HG03060 (cell line): ENCODE data around the gene KIF15.

ENCODE experiments used
- ATAC-seq: cut with Tn5 transposase; IDR thresholded peaks from one replicate; pipeline ENCODE4 v1.9.1; 2021; ENCODE audit warnings: low read depth, moderate number of reproducible peaks; ENCODE audit not compliant: unreplicated experiment

Gene KIF15

DNA sequence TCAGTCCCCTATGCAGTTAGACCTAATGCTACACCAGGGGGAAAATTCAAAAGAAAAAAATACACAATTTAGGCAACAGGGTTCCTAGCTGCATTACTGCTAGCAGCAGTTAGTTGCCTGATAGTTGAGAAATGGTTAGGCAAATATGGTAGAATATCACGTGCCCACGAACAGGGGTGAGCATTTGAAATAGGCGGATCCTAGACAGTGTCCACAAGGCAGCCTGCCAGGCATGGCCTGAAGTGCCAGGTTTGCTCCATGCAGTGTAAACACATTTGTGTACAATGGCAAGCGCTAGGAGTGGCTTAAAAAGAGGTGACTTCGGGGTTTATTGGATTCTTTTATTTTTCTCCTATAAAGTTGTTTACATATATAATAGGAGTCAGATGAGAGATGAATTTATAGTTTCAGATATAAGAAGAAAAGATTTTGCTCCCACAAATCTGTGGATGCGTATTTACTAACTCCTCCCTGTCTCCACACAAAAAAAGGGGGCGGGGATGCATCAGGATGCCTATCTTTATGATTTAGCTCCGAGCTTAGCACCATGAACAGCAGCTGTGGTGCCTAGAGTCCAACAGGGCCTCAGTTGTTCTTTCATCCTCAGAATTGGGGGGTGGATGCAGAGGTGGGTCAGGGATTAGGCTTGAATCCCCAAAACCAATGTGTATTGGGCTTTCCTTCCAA, 108.9 kb downstream of the KIF15 start:
- ATAC-seq, result no peak

GRCh38 chr3:44874308-44874707, 112.7 kb downstream of the KIF15 start, which contains the start of gene TGM4:
TSS of gene TGM4 (plus strand) at chr3:44874608. CDS start at chr3:44874679, 71 bp downstream.
- ATAC-seq, result no peak

GRCh38 chr3:44875596-44875995, 114.0 kb downstream of the KIF15 start:
- no peak for ATAC-seq

DNA sequence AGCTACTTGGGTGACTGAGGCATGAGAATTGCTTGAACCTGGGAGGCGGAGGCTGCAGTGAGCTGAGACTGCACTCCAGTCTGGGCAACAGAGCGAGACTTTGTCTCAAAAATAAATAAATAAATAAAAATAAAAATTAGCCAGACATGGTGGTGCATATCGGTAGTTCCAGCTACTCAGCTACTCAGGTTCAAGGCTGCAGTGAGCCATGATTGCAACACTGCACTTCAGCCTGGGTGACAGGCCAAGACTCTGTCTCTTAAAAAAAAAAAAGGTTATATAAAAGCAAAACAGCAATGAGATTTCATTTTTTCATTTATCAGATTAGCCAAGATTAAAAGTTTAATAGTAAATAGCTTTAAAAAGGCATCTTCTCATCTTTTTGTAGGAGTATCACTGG, 115.7 kb downstream of the KIF15 start:
- no peak for ATAC-seq

DNA sequence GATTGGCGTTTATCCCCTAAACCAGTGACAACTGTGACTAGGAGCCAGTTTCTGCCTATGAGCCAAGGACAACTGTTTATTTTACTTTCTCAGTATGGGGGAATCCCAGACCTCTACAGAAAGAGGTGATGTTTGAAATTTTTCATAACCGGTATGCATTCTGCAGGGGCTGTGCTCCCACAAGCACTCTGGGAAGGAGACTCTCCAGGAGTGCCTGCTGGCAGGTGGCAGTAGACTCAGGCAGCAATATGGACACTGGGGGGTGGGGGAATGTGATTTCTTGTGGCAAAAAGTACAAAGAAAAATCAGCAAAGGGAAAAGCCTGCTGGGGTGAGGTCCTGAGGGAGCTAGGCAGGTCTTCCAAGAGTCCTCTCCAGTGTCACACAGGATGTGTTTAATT, 118.7 kb downstream of the KIF15 start:
- no peak for ATAC-seq

GRCh38 chr3:44883213-44883955, 121.8 kb downstream of the KIF15 start:
- ATAC-seq, result no peak

GRCh38 chr3:44883999-44884431, 122.4 kb downstream of the KIF15 start:
- ATAC-seq, result no peak

DNA sequence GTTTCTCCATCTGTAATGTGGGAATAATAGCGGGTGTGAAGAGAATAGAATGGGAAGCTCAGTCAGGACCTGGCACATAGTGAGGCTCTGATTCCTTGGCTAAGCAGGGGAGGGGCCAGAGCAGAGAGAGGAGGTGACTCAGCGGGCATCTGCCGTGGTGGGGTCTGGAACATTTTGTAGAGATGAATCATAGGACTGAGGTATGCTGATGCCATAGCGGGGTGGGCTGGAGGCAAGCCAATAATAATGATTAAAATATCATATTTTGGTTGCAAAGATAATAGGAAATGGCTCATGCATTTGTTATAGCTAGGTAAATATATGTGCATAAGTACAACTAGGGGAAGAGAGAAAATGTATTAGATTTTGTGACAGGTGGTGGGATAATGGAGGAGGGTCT, 124.0 kb downstream of the KIF15 start:
- no peak for ATAC-seq

DNA sequence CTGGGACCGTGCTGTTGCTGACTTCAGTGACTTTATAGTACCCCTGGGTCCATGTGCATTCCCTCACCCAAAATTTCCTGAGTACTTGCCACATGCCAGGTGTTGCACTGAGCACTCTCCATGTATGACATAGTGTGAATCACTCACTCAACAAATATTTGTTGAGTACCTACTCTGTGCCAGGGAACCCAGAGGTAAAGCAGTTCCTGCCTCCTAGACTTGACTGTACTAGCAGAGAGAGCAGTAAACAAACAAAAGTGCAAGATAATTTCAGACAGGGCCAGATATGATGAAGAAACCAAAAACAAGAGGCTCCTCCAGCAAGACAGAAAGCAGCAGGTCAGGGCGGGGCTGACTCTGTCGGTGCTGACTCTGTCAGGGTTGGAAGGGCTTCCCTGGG, 125.0 kb downstream of the KIF15 start:
- no peak for ATAC-seq

DNA sequence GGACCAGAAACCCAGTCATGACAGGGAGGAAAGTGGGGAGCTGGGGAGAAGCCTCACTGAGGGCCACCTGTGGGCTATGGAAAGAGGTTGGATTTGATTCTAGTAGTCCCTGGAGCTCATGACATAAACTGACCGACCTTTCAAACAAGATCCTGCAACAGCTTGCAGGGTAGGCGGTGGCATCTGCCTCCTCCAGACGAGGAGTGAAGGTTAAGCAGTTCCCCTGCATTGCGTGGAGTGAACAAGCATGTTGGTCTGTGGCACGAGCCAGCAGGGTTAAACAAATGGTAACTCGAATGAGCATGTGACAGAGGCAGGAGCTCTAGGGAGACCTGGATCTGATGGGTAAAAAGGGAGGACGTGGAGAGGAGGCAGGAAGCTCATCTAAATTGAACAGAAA, 125.5 kb downstream of the KIF15 start:
- no peak for ATAC-seq

DNA sequence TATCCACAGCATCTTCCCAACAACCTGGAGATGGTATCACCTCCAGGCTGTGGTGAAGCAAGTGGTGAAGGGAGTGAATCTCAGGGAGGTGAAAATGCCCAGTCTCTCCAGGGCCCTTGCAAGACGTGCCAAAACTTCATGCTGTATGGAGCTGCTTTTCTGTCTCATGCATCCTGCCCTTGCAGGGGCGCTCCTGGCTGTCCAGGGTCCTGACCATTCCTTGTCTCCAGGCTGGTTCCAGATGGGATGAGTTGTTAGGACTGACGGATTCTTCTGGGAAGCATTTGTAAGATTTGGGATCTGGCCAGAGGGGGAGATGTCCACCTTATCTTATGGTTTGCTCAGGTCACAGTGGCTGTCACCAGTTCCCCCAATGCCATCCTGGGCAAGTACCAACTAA, 128.7 kb downstream of the KIF15 start:
- no peak for ATAC-seq

- ATAC-seq, result no peak
These were observed 129.3 kb downstream of the KIF15 start for GRCh38 chr3:44890852-44891251.

DNA sequence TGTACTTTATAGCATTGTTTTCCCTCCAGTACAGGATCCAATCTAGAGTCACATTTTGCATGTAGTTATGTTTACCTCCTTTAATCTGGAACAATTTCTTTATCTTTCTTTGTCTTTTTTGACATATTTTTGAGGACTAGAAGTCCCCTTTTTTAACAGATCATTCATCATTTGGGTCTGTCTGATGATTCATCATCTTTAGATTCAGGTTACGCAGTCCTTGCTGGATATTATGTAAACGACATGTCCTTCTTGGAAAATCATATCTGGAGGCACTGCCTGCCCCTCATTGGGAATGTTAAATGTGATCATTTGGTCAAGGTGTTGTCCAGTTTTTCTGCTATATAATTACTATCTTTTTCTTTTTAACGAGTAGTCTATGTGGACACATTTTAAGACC, 131.1 kb downstream of the KIF15 start:
- no peak for ATAC-seq

DNA sequence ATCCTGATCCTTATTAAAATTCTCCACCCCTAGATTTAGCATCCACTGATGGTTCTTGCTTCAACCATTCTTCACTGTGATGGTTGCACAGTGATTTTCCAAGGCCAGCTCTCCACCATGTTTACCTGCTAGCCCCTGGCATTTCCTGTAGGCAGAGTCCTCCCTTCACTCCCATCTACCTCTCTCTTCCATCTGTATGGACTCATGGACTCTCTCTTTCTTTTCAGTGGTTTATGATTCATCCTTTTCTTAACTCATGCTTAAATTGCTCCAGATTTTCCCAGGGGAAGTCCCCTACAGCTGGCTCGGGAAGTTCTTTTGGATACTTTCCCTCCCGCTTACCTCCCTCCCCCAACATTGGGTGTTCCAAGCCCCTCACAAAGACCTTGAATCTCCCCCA, 131.5 kb downstream of the KIF15 start:
- no peak for ATAC-seq

DNA sequence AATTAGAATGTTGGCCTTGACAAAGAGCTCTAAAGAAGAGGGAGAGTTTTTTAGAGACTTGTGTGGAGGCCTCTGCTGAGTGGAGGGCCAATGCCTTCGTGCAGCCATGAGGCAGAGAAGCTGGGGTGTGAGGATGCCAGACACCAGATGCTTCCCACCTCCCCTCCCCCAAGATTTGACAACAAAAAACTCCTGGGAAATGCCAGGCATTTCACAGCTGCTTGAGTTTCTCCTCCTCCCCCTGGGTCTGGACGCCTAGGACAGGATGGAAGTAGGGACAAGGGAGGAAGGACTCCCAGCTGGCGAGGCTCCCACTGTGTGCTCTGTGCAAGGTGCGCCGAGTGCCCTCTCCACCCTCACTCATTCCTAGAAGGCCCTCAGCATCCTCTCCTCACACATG, 132.9 kb downstream of the KIF15 start:
- no peak for ATAC-seq

DNA sequence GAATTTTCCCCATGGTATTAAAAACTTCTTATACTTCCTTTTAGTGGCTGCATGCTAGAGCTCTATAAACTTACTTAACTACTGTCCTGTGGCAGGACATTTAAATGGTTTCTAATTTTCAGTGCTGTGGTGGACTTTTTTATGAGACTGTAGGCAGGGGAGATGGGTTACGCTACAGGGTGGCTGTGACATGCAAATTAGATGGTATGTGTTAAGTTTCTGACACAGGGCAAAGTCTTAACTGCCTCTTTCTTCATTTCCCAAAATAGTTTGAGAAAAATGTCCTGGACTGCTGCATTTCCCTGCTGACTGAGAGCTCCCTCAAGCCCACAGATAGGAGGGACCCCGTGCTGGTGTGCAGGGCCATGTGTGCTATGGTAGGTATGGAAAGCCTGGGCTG, 134.8 kb downstream of the KIF15 start:
- ATAC-seq, result no peak

DNA sequence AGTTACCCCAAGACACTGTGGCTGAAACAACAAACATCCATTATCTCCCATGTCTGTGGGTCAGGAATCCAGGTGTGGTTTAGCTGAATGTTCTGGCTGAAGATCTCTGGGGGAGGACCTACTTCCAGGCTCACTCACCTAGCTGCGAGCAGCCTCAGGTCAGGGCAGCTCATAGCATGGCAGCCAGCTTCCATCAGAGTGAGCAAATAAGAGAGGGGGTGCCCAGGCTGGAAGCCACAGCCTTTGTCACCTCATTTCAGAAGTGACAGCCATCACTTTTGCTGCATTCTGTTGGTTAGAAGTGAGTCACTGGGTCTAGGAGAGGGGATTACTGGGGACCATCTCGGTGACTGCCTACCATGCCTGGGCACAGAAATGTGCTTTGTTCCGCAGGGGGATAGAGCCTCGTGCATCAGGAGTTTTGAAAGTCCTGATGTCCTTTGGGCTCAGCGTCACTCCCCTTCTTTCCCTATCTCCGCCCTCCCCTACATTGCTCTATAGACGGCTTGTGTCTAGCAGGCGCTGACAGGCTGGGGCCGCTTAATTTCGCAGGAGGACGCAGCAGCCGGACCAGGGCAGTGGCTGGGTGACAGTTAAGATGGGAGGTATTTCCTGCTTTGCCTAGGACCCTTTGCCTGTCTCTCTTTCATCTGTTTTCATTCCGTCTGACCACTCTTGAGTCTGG, 138.2 kb downstream of the KIF15 start:
- no peak for ATAC-seq

DNA sequence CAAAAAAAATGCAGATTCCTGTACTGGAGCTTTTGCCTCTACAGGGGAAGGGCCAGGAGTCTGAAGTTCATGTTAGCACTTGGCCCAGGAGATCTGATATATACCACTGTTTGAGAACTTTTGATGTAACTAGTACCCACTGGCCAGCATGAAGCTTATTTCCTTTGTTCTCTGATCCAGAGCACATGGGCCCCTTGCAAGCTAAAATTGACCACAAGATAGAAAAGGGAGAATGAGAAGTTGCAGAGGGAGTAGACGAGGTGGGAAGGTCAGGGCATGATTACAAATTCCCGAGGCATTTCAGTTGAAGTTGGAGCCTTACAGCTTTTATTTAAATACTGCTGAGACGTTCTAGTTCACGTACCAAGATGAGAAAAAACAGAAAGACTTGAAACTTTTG, 141.0 kb downstream of the KIF15 start:
- ATAC-seq, result no peak
